ENCODE measurements around the gene KCNAB1.

- no peak for TF ChIP-seq CTCF (conservative IDR thresholded peaks at IDR 0.05; ENCODE audit: low read depth, low read length)
- no peak for TF ChIP-seq EZH2phosphoT487 (IDR thresholded peaks at IDR 0.05; ENCODE audit: borderline replicate concordance, low read length)
These were observed 38.4 kb downstream of the KCNAB1 start for GRCh38 chr3:156158656-156159295.

All from PC-3 (cell line).